Activated T-cell treated with anti-CD3 and anti-CD28 coated beads for 24 hours (primary cell): ENCODE results near the gene OVOL2.
"Not testable (repeated sequence)": the region's sequence is repeated elsewhere in the genome, so short reads cannot be mapped to it uniquely, and the experiment has no call there.

Experiments
- DNase-seq: peaks from one replicate; pipeline ENCODE4 v3.0.0-alpha.2; 2020; ENCODE audit warnings: low read depth

The OVOL2 gene

GRCh38 chr20:18057101-18057993 is at the start of gene OVOL2:
TSS of gene OVOL2 (minus strand) at chr20:18057916. CDS start at chr20:18057634, 282 bp downstream.
- no peak for DNase-seq

GRCh38 chr20:18103497-18103896 is 45.8 kb upstream of the OVOL2 start:
- DNase-seq = no peak

- DNase-seq = no peak
Observed at GRCh38 chr20:18101125-18101810, 43.6 kb upstream of the OVOL2 start.

GRCh38 chr20:18100569-18100968 is 42.9 kb upstream of the OVOL2 start:
- not testable (repeated sequence) for DNase-seq

- no peak for DNase-seq
Observed at GRCh38 chr20:18094191-18094590, 36.5 kb upstream of the OVOL2 start.

- DNase-seq = no peak
Observed at GRCh38 chr20:18093388-18093787, 35.7 kb upstream of the OVOL2 start.

- no peak for DNase-seq
Observed at GRCh38 chr20:18092890-18093289, 35.2 kb upstream of the OVOL2 start.

GRCh38 chr20:18091623-18092022 is 33.9 kb upstream of the OVOL2 start:
- no peak for DNase-seq

GRCh38 chr20:18090477-18090876 is 32.8 kb upstream of the OVOL2 start:
- no peak for DNase-seq

GRCh38 chr20:18090044-18090443 is 32.3 kb upstream of the OVOL2 start:
- no peak for DNase-seq

GRCh38 chr20:18088841-18089240 is 31.1 kb upstream of the OVOL2 start:
- DNase-seq = not testable (repeated sequence)

GRCh38 chr20:18088298-18088697 is 30.6 kb upstream of the OVOL2 start:
- not testable (repeated sequence) for DNase-seq

- DNase-seq = no peak
Observed at GRCh38 chr20:18087054-18087453, 29.3 kb upstream of the OVOL2 start.

GRCh38 chr20:18080836-18081235 is 23.1 kb upstream of the OVOL2 start:
- not testable (repeated sequence) for DNase-seq

- no peak for DNase-seq
Observed at GRCh38 chr20:18079756-18080353, 22.1 kb upstream of the OVOL2 start.

GRCh38 chr20:18077157-18077556 is 19.4 kb upstream of the OVOL2 start:
- no peak for DNase-seq

- DNase-seq = no peak
Observed at GRCh38 chr20:18072532-18072931, 14.8 kb upstream of the OVOL2 start.

GRCh38 chr20:18066421-18067333 is 9.0 kb upstream of the OVOL2 start:
- no peak for DNase-seq

- DNase-seq = no peak
Observed at GRCh38 chr20:18063676-18064075, 6.0 kb upstream of the OVOL2 start.

- DNase-seq = no peak
Observed at GRCh38 chr20:18059603-18060002, 1.9 kb upstream of the OVOL2 start.

GRCh38 chr20:18058661-18059467 is 1.1 kb upstream of the OVOL2 start:
- no peak for DNase-seq
